Measurements from ENCODE around the gene IMPA2.
"Not testable (repeated sequence)": the region's sequence is repeated elsewhere in the genome, so short reads cannot be mapped to it uniquely, and the experiment has no call there.

Gene IMPA2

GRCh38 chr18:11981192-11981542, at the start of gene IMPA2:
TSS of gene IMPA2 (plus strand) at chr18:11981507. CDS start at chr18:11981670, 163 bp downstream.
- in situ Hi-C loops (cut with HindIII; ENCODE audit: low sequenced_read_pairs) = no loop called here

GRCh38 chr18:11932393-11932792, 48.9 kb upstream of the IMPA2 start:
- in situ Hi-C loops (cut with HindIII; ENCODE audit: low sequenced_read_pairs) = no loop called here

- in situ Hi-C loops (cut with HindIII; ENCODE audit: low sequenced_read_pairs) = no loop called here
Measured at GRCh38 chr18:11937874-11938478, 43.3 kb upstream of the IMPA2 start.

GRCh38 chr18:11940956-11941355, 40.4 kb upstream of the IMPA2 start:
- in situ Hi-C loops (cut with HindIII; ENCODE audit: low sequenced_read_pairs) = no loop called here

GRCh38 chr18:11943551-11943950, 37.8 kb upstream of the IMPA2 start:
- in situ Hi-C loops (cut with HindIII; ENCODE audit: low sequenced_read_pairs) = no loop called here

- in situ Hi-C loops (cut with HindIII; ENCODE audit: low sequenced_read_pairs) = no loop called here
Measured at GRCh38 chr18:11944252-11944651, 37.1 kb upstream of the IMPA2 start.

GRCh38 chr18:11944786-11945185, 36.5 kb upstream of the IMPA2 start:
- in situ Hi-C loops (cut with HindIII; ENCODE audit: low sequenced_read_pairs) = no loop called here

- in situ Hi-C loops (cut with HindIII; ENCODE audit: low sequenced_read_pairs) = not testable (repeated sequence)
Measured at GRCh38 chr18:11945834-11946659, 35.3 kb upstream of the IMPA2 start.

GRCh38 chr18:11946756-11947155, 34.6 kb upstream of the IMPA2 start:
- in situ Hi-C loops (cut with HindIII; ENCODE audit: low sequenced_read_pairs) = no loop called here

- in situ Hi-C loops (cut with HindIII; ENCODE audit: low sequenced_read_pairs) = no loop called here
Measured at GRCh38 chr18:11947214-11948191, 33.8 kb upstream of the IMPA2 start.

GRCh38 chr18:11948852-11949523, 32.3 kb upstream of the IMPA2 start:
- in situ Hi-C loops (cut with HindIII; ENCODE audit: low sequenced_read_pairs) = no loop called here

GRCh38 chr18:11950824-11951223, 30.5 kb upstream of the IMPA2 start:
- in situ Hi-C loops (cut with HindIII; ENCODE audit: low sequenced_read_pairs) = no loop called here

- in situ Hi-C loops (cut with HindIII; ENCODE audit: low sequenced_read_pairs) = no loop called here
Measured at GRCh38 chr18:11951390-11951851, 29.9 kb upstream of the IMPA2 start.

GRCh38 chr18:11953113-11953512, 28.2 kb upstream of the IMPA2 start:
- in situ Hi-C loops (cut with HindIII; ENCODE audit: low sequenced_read_pairs) = no loop called here

GRCh38 chr18:11955239-11956029, 25.9 kb upstream of the IMPA2 start:
- in situ Hi-C loops (cut with HindIII; ENCODE audit: low sequenced_read_pairs) = no loop called here

- in situ Hi-C loops (cut with HindIII; ENCODE audit: low sequenced_read_pairs) = no loop called here
Measured at GRCh38 chr18:11956371-11957308, 24.7 kb upstream of the IMPA2 start.

GRCh38 chr18:11957636-11958035, 23.7 kb upstream of the IMPA2 start:
- in situ Hi-C loops (cut with HindIII; ENCODE audit: low sequenced_read_pairs) = no loop called here

- in situ Hi-C loops (cut with HindIII; ENCODE audit: low sequenced_read_pairs) = not testable (repeated sequence)
Measured at GRCh38 chr18:11959651-11960050, 21.7 kb upstream of the IMPA2 start.

Measured in DLD1 (cell line).